HepG2 (cell line): Measurements from ENCODE around the gene FCER1G. TPM values are rescaled to one million over a fixed set of nuclear protein-coding genes. Genes with fewer than 3 reads are reported as not detected.

Experiments used
- KMT2B ChIP-seq: IDR thresholded peaks from 2 replicates; pipeline ENCODE4 v1.6.1; 2016; ENCODE audit warnings: missing genetic modification reagents, missing compliant biosample characterization
- TCF7 ChIP-seq: sonication (generic); IDR thresholded peaks from 2 replicates; pipeline ENCODE4 v1.6.1; 2016; ENCODE audit warnings: antibody characterized with exemption, low read depth
- ZNF281 ChIP-seq: sonication (generic); formaldehyde crosslinking; IDR thresholded peaks from 2 replicates; pipeline ENCODE4 v1.4.0; 2020; ENCODE audit warnings: missing genetic modification reagents, borderline replicate concordance
- ZNF30 ChIP-seq: sonication (generic); formaldehyde crosslinking; IDR thresholded peaks from 2 replicates; pipeline ENCODE4 v1.5.0; 2020; ENCODE audit warnings: mild to moderate bottlenecking, missing genetic modification reagents
- ZNF350 ChIP-seq: sonication (generic); formaldehyde crosslinking; IDR thresholded peaks from 2 replicates; pipeline ENCODE4 v1.4.0; 2020; ENCODE audit warnings: mild to moderate bottlenecking, low read depth, missing genetic modification reagents, borderline replicate concordance
- polyA plus RNA-seq, 8 experiments: library from polyadenylated mRNA; depleted of rRNA in 3 of 8; stranded (reverse) in 7 of 8; unstranded in 1 of 8; fragments of >200 nt; fragmentation: Illumina TruSeq in 4 of 8; extraction: Trizol in 4 of 8; gene quantifications; 2 replicates each; pipeline versions ENCODE4 v1.2.1 to v1.2.3, GENCODE V29; 2011 to 2016; ENCODE audit warnings: low read depth in 4 of 8, missing spikeins in 1 of 8, mixed read lengths in 1 of 8; ENCODE audit not compliant: insufficient read depth in 1 of 8
- total RNA-seq, 5 experiments: library from RNA; depleted of rRNA; stranded (reverse); fragments of >200 nt; fragmentation: Illumina TruSeq; extraction: Trizol; gene quantifications; 2 replicates each; pipeline ENCODE4 v1.2.3, GENCODE V29; 2016; ENCODE audit warnings: low read depth in 1 of 5
- TF ChIP-seq, protein P1 (sequence below): sonication (generic); formaldehyde crosslinking; IDR thresholded peaks from 2 replicates; pipeline ENCODE4 v1.4.0; 2020; ENCODE audit warnings: missing genetic modification reagents, borderline replicate concordance

The FCER1G gene
- total and polyA plus RNA-seq, 2 of the 13 experiments (the other 11 are each of a cell fraction or from before 2014, with no cell fraction given): 1.3 to 6.4 TPM

GRCh38 chr1:161200992-161201835 is 13.9 kb upstream of the FCER1G start (continued):
- peak; percentile 79 for TF ChIP-seq ZNF281 (CRISPR knock-in tag)
- TF ChIP-seq ZNF30: no peak
- TF ChIP-seq TCF7: no peak
- no peak for TF ChIP-seq KMT2B (CRISPR knock-in tag)
- no peak for TF ChIP-seq ZNF350 (CRISPR knock-in tag)
- TF ChIP-seq, protein P1, sequence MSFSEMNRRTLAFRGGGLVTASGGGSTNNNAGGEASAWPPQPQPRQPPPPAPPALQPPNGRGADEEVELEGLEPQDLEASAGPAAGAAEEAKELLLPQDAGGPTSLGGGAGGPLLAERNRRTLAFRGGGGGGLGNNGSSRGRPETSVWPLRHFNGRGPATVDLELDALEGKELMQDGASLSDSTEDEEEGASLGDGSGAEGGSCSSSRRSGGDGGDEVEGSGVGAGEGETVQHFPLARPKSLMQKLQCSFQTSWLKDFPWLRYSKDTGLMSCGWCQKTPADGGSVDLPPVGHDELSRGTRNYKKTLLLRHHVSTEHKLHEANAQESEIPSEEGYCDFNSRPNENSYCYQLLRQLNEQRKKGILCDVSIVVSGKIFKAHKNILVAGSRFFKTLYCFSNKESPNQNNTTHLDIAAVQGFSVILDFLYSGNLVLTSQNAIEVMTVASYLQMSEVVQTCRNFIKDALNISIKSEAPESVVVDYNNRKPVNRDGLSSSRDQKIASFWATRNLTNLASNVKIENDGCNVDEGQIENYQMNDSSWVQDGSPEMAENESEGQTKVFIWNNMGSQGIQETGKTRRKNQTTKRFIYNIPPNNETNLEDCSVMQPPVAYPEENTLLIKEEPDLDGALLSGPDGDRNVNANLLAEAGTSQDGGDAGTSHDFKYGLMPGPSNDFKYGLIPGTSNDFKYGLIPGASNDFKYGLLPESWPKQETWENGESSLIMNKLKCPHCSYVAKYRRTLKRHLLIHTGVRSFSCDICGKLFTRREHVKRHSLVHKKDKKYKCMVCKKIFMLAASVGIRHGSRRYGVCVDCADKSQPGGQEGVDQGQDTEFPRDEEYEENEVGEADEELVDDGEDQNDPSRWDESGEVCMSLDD (CRISPR knock-in tag): no peak
